Cardiac muscle cell (in vitro differentiated cells and primary cell): ENCODE results near the gene CDV3. TPM values are rescaled to one million over a fixed set of nuclear protein-coding genes. Genes with fewer than 3 reads are reported as not detected.
"Not testable (repeated sequence)": the region's sequence is repeated elsewhere in the genome, so short reads cannot be mapped to it uniquely, and the experiment has no call there.

ENCODE experiments used
- DNase-seq, 2 donors: peaks; one replicate each; pipeline versions ENCODE4 v3.0.0 to v3.0.0-alpha.2; 2010 to 2017; ENCODE audit warnings: low read depth in 1 of 2, low spot score in 1 of 2
- H3K27ac ChIP-seq: fragments of 200-600 bp; sonication (generic); 2 replicates; pipeline ENCODE4 v1.5.1; 2016
- H3K27me3 ChIP-seq: fragments of 200-600 bp; sonication (generic); 2 replicates; pipeline ENCODE4 v1.6.0; 2016; ENCODE audit warnings: control low read depth
- H3K36me3 ChIP-seq: fragments of 200-600 bp; sonication (generic); 2 replicates; pipeline ENCODE4 v1.5.1; 2016; ENCODE audit warnings: control low read depth
- H3K4me1 ChIP-seq: fragments of 200-600 bp; sonication (generic); 2 replicates; pipeline ENCODE4 v1.8.1; 2017; ENCODE audit warnings: low read depth, mild to moderate bottlenecking, mixed run types
- H3K4me3 ChIP-seq: fragments of 200-600 bp; sonication (generic); 2 replicates; pipeline ENCODE4 v1.5.1; 2016; ENCODE audit warnings: mild to moderate bottlenecking
- H3K9me3 ChIP-seq: fragments of 200-600 bp; sonication (generic); 2 replicates; pipeline ENCODE4 v1.5.1; 2017; ENCODE audit warnings: low read depth, mild to moderate bottlenecking, control low read depth
- polyA plus RNA-seq: library from polyadenylated mRNA; unstranded; fragments of >200 nt; fragmentation: Nextera tagmentation; extraction: Ambion mirVana; gene quantifications from 2 replicates; pipeline ENCODE4 v1.2.1, GENCODE V29; 2016
- total RNA-seq: library from RNA; depleted of rRNA; stranded (reverse); fragments of >200 nt; gene quantifications from 2 replicates; pipeline ENCODE4 v1.2.3, GENCODE V29; 2016
- TF ChIP-seq, protein P1 (sequence below): IDR thresholded peaks from 2 replicates; pipeline ENCODE4 v1.5.1; 2012; ENCODE audit warnings: low read depth, mild to moderate bottlenecking, low read length

CDV3 gene, protein sequence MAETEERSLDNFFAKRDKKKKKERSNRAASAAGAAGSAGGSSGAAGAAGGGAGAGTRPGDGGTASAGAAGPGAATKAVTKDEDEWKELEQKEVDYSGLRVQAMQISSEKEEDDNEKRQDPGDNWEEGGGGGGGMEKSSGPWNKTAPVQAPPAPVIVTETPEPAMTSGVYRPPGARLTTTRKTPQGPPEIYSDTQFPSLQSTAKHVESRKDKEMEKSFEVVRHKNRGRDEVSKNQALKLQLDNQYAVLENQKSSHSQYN
- total RNA-seq (69.2 and 100 TPM in 2 replicates), polyA plus RNA-seq (56.7 and 62.4 TPM in 2 replicates)

DNA sequence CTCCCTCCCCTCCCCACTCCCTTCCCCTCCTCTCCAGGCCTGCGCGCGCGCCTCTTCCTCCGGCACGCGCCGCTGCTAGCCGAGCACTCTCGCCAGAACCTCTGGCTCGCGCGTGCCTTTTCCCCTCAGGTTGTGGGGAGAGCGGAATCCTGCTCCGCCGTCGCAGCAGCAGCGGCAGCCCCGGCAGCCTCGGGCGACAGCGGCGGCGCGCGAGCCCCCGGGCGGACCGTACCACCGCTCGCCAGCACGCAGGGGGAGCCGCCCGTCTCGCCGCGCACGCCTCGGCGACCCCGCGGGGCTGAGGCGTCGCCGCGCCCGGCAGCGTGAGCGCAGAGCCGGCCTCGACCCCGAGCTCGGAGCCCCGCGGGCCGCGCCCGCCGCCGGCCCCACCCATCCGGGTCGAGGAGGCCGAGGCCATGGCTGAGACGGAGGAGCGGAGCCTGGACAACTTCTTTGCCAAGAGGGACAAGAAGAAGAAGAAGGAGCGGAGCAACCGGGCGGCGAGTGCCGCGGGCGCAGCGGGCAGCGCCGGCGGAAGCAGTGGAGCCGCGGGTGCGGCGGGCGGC, at the start of gene CDV3:
Gene CDV3, plus strand, starts transcription at position 58 of the 566 bp plus-strand sequence. Its CDS starts 359 bp downstream, at position 417.
- no peaks in the 10 kb centered on the region for H3K9me3 ChIP-seq
- H3K36me3 ChIP-seq, result peaks cover 11% of the 10 kb centered on the region
- peaks cover 15% of the 10 kb centered on the region for H3K4me1 ChIP-seq
- peak in 1 of 2 donors; percentile 87 for DNase-seq
- no peaks in the 10 kb centered on the region for H3K27me3 ChIP-seq
- TF ChIP-seq, protein P1, sequence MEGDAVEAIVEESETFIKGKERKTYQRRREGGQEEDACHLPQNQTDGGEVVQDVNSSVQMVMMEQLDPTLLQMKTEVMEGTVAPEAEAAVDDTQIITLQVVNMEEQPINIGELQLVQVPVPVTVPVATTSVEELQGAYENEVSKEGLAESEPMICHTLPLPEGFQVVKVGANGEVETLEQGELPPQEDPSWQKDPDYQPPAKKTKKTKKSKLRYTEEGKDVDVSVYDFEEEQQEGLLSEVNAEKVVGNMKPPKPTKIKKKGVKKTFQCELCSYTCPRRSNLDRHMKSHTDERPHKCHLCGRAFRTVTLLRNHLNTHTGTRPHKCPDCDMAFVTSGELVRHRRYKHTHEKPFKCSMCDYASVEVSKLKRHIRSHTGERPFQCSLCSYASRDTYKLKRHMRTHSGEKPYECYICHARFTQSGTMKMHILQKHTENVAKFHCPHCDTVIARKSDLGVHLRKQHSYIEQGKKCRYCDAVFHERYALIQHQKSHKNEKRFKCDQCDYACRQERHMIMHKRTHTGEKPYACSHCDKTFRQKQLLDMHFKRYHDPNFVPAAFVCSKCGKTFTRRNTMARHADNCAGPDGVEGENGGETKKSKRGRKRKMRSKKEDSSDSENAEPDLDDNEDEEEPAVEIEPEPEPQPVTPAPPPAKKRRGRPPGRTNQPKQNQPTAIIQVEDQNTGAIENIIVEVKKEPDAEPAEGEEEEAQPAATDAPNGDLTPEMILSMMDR, result no peak
- peak within 1 kb of the TSS; percentile 67 for H3K4me3 ChIP-seq
- H3K27ac ChIP-seq, result peak within 1 kb of the TSS; percentile 99

DNA sequence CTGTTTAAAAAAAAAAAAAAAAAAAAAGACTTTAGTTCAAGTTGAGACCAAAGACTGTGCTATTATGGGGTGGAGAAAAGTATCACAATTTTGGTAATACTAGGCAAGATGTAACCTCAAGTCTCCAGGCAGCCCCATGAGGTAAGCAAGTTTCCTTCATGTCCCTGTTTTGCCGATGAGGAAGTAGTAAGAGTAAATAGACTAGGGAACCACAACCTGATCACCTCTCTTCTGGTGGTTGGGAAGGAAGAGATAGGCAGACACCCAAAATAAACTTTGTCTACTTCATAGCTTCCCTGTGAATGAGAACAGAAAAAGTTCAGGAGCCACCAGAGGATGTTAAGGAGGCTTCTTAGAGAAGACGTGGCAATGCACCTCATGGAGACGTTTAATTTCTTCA, 49.7 kb upstream of the CDV3 start:
- H3K27me3 ChIP-seq, H3K36me3 ChIP-seq, H3K4me1 ChIP-seq, H3K9me3 ChIP-seq, H3K4me3 ChIP-seq, DNase-seq, H3K27ac ChIP-seq: not testable (repeated sequence)

DNA sequence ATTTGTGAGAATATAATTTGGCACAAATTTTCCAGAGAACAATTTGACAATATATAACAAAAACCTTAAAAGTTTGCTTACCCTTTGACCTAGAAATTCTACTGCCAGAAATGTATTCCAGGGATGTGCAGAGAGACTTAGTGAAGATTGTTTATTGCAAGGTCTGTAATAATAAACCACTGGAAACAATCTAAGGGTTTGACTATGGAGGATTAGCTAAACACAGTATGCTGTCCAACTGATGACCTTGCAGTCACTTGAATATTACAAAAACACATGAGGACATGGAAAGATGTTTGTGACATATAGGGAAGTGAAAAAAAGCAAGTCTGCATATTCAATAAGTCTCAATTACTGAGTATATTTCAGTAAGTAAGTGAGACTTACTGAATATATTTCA, 48.1 kb upstream of the CDV3 start:
- TF ChIP-seq, protein P1, result no peak
- no peaks in the 10 kb centered on the region for H3K27me3 ChIP-seq
- no peak overlapping the region for H3K4me3 ChIP-seq
- no peak for DNase-seq
- no peak overlapping the region for H3K27ac ChIP-seq
- no peaks in the 10 kb centered on the region for H3K9me3 ChIP-seq
- peaks cover 4% of the 10 kb centered on the region for H3K4me1 ChIP-seq
- H3K36me3 ChIP-seq, result no peaks in the 10 kb centered on the region

DNA sequence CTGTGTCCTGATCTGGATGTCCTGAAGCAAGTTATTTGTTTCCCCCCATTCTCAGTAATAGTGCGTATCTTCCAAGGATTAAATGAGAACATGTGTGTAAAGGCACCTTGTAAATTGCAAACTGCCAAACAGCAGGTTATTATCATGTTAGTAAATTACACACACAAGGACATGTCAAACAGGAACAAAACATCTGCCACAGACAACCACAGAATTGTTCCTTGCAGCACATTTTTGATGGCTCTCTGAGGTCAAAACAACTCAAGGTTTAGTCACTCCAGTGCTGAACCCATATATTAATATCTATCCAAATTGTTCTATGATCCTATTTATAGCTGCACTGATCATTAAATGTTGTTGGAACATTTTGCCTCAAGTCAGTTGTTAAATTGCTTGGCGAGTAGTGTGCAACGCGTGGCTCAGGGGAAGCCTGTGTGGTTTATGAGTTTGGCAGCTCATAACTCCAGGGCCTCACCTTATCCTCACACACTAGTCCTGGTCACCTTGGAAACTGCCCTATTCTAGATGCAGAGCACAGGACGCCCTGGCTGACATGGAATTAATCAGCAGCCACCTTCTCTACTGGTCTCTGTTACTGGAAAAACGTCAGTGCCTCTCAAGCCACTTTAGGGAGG, 46.3 kb upstream of the CDV3 start:
- no peak overlapping the region for H3K27ac ChIP-seq
- TF ChIP-seq, protein P1, result no peak
- peaks cover 4% of the 10 kb centered on the region for H3K4me1 ChIP-seq
- DNase-seq, result peak in 1 of 2 donors; percentile 15
- no peaks in the 10 kb centered on the region for H3K27me3 ChIP-seq
- H3K36me3 ChIP-seq, result no peaks in the 10 kb centered on the region
- no peak overlapping the region for H3K4me3 ChIP-seq
- H3K9me3 ChIP-seq, result no peaks in the 10 kb centered on the region

DNA sequence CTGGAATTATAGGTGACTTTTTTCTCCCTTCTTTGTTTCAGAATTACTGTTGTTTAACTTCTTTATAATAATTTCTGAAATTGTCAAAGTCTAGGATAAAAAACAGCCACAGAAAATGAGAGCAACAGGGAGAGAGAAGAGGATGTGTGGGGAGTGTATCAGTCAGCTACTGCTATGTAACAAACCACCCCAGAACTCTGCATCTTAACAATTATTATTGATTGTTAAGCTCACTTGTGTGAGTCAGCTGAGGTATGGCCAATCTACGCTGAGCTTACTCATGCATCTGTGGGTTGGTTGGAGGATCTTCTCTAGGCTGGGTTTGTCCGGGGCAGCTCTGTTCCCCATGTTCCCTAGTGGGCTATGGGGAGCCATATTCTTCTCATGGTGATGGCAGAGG, 43.7 kb upstream of the CDV3 start:
- DNase-seq, result no peak
- H3K36me3 ChIP-seq, result no peaks in the 10 kb centered on the region
- TF ChIP-seq, protein P1, result no peak
- H3K4me1 ChIP-seq, result peaks cover 4% of the 10 kb centered on the region
- no peak overlapping the region for H3K4me3 ChIP-seq
- no peak overlapping the region for H3K27ac ChIP-seq
- H3K27me3 ChIP-seq, result no peaks in the 10 kb centered on the region
- no peaks in the 10 kb centered on the region for H3K9me3 ChIP-seq

DNA sequence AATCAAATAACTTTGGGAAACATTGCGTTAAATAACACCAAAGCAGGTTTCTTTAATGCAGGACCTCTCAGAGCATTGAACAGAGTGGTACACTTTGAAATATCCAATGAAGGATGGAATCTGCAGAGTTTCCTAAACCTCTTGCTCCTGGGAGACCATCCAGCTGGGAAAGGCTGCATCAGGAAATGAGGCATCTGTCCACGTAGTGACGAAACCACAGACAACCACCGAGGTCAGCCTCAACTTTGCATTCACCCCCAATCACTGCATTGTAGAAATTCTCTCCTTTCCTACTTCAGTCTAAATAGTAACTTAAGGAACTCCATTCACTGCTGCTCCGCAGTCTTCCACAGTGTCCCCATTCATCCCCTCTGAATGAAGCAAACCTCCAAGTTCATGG, 41.5 kb upstream of the CDV3 start:
- TF ChIP-seq, protein P1, result no peak
- no peak overlapping the region for H3K27ac ChIP-seq
- no peaks in the 10 kb centered on the region for H3K27me3 ChIP-seq
- no peaks in the 10 kb centered on the region for H3K36me3 ChIP-seq
- H3K9me3 ChIP-seq, result no peaks in the 10 kb centered on the region
- H3K4me1 ChIP-seq, result peaks cover 4% of the 10 kb centered on the region
- H3K4me3 ChIP-seq, result no peak overlapping the region
- peak in 1 of 2 donors; percentile 90 for DNase-seq
